ENCODE measurements around the gene LDHD. TPM values are rescaled to one million over a fixed set of nuclear protein-coding genes. Genes with fewer than 3 reads are reported as not detected.

Gene LDHD
- polyA plus RNA-seq, 10 donors: 1.1 to 4.0 (median 2.0) TPM

GRCh38 chr16:75114946-75115825, 1.4 kb downstream of the LDHD start:
- DNase-seq: no peak

GRCh38 chr16:75114179-75114945, 2.2 kb downstream of the LDHD start:
- DNase-seq: no peak

- DNase-seq: no peak
Measured at GRCh38 chr16:75113541-75114121, 2.9 kb downstream of the LDHD start.

GRCh38 chr16:75112734-75113491, 3.7 kb downstream of the LDHD start:
- DNase-seq: no peak

- DNase-seq: peak in 1 of 3 donors; percentile 54
Measured at GRCh38 chr16:75111961-75112733, 4.4 kb downstream of the LDHD start.

GRCh38 chr16:75111514-75111940, 5.1 kb downstream of the LDHD start:
- no peak for DNase-seq

- DNase-seq: peak; percentile 90 to 98 (median 92)
Measured at GRCh38 chr16:75110637-75111513, 5.7 kb downstream of the LDHD start.

GRCh38 chr16:75109732-75110243, 6.8 kb downstream of the LDHD start:
- DNase-seq: peak; percentile 63 to 67 (median 65)

GRCh38 chr16:75108792-75109731, 7.5 kb downstream of the LDHD start:
- peak; percentile 54 to 76 (median 73) for DNase-seq

GRCh38 chr16:75107505-75107904, 9.1 kb downstream of the LDHD start:
- no peak for DNase-seq

- DNase-seq: no peak
Measured at GRCh38 chr16:75106351-75107274, 10.0 kb downstream of the LDHD start.

- DNase-seq: peak in 1 of 3 donors; percentile 41
Measured at GRCh38 chr16:75105306-75106061, 11.1 kb downstream of the LDHD start.

- DNase-seq: no peak
Measured at GRCh38 chr16:75104836-75105235, 11.7 kb downstream of the LDHD start.

- no peak for DNase-seq
Measured at GRCh38 chr16:75103994-75104393, 12.6 kb downstream of the LDHD start.

GRCh38 chr16:75102595-75102994, 14.0 kb downstream of the LDHD start:
- no peak for DNase-seq

- no peak for DNase-seq
Measured at GRCh38 chr16:75101635-75102034, 14.9 kb downstream of the LDHD start.

All from muscle of back (tissue), 11 donors.